H1 (cell line): ENCODE data around the gene LYRM4. TPM values are rescaled to one million over a fixed set of nuclear protein-coding genes. Genes with fewer than 3 reads are reported as not detected.

ENCODE experiments used
- ATF3 ChIP-seq: IDR thresholded peaks from 2 replicates; pipeline ENCODE4 v1.6.1; 2011; ENCODE audit warnings: low read depth, mild to moderate bottlenecking, low read length; ENCODE audit not compliant: insufficient read depth
- BCL11A ChIP-seq, 2 experiments: IDR thresholded peaks; one replicate each; pipeline ENCODE4 v1.6.1; 2011; ENCODE audit warnings: low read depth in 2 of 2, low read length in 2 of 2, mild to moderate bottlenecking in 2 of 2
- CREB1 ChIP-seq: IDR thresholded peaks from 2 replicates; pipeline ENCODE4 v1.6.1; 2012; ENCODE audit warnings: inconsistent platforms
- CTCF ChIP-seq, 3 experiments: IDR thresholded peaks; 1 replicate in 2 of 3; 2 replicates in 1 of 3; pipeline versions ENCODE4 v1.5.1 to v1.6.1; 2011; ENCODE audit warnings: low read length in 3 of 3, mild to moderate bottlenecking in 3 of 3, inconsistent platforms in 2 of 3, low read depth in 1 of 3, moderate library complexity in 1 of 3; ENCODE audit not compliant: insufficient read depth in 1 of 3; ENCODE audit errors: control extremely low read depth in 1 of 3
- EZH2 ChIP-seq: fragments of 200-600 bp; sonication (generic); IDR thresholded peaks from 2 replicates; pipeline ENCODE4 v1.7.1; 2012; ENCODE audit warnings: low read depth, mild to moderate bottlenecking, moderate library complexity, low read length, inconsistent platforms; ENCODE audit not compliant: severe bottlenecking
- KDM1A ChIP-seq: fragments of 200-600, 300-600 bp; sonication (generic); IDR thresholded peaks from 2 replicates; pipeline ENCODE4 v1.7.1; 2016; ENCODE audit warnings: mild to moderate bottlenecking, low read length, borderline replicate concordance
- MAX ChIP-seq: IDR thresholded peaks from 2 replicates; pipeline ENCODE4 v1.6.1; 2012; ENCODE audit warnings: inconsistent platforms
- RXRA ChIP-seq: IDR thresholded peaks from 2 replicates; pipeline ENCODE4 v1.6.1; 2011; ENCODE audit warnings: low read depth, mild to moderate bottlenecking, low read length, moderate library complexity; ENCODE audit not compliant: insufficient read depth
- SIRT6 ChIP-seq: IDR thresholded peaks from one replicate; pipeline ENCODE4 v1.7.1; 2012; ENCODE audit warnings: low read length, inconsistent platforms
- SP1 ChIP-seq: IDR thresholded peaks from 2 replicates; pipeline ENCODE4 v1.6.1; 2011; ENCODE audit warnings: low read depth, low read length
- TCF12 ChIP-seq: IDR thresholded peaks from 2 replicates; pipeline ENCODE4 v1.6.1; 2011; ENCODE audit warnings: low read depth, mild to moderate bottlenecking, low read length
- polyA plus RNA-seq, 7 experiments: library from polyadenylated mRNA; depleted of rRNA in 3 of 7; stranded (reverse) in 5 of 7; unstranded in 2 of 7; fragments of >200 nt in 5 of 7; fragments of 200-250 nt in 2 of 7; gene quantifications; 1 replicate in 5 of 7; 2 replicates in 1 of 7; 4 replicates in 1 of 7; pipeline versions ENCODE4 v1.2.1 to v1.2.3, GENCODE V29; 2011 to 2013; ENCODE audit warnings: missing spikeins in 2 of 7, mixed read lengths in 2 of 7
- total RNA-seq: library from RNA; stranded (reverse); fragmentation: NEBNext Ultra II Directional; extraction: Animal tissue kit (Norgen Biotek cat#: 25700); gene quantifications from 2 replicates; pipeline ENCODE4 v1.2.1, GENCODE V29; 2021

The LYRM4 gene
- total and polyA plus RNA-seq, 2 of the 8 experiments (the other 6 are each of a cell fraction or from before 2014, with no cell fraction given) = 56.6 to 62.8 TPM

- TF ChIP-seq SIRT6 (no peak), SP1 (no peak), MAX (no peak), CTCF (IDR thresholded peaks at IDR 0.05; ENCODE audit: control extremely low read depth in 1 of 3, insufficient read depth in 1 of 3, low read depth in 1 of 3, low read length in 3 of 3) (no peak), KDM1A (no peak), BCL11A (IDR thresholded peaks at IDR 0.05; ENCODE audit: low read depth in 2 of 2, low read length in 2 of 2) (no peak), ATF3 (no peak), CREB1 (no peak), RXRA (no peak), TCF12 (no peak), EZH2 (no peak)
Measured at GRCh38 chr6:5199702-5200101, 61.0 kb downstream of the LYRM4 start (continued).
